AG09309 (cell line): ENCODE data around the gene CHRM2.

ENCODE experiments used
- DNase-seq: peaks from one replicate; pipeline ENCODE4 v3.0.0-alpha.2; 2010; ENCODE audit warnings: low read depth
- H3K4me3 ChIP-seq: 2 replicates; pipeline ENCODE4 v1.5.1; 2011; ENCODE audit warnings: mild to moderate bottlenecking, low read depth, low read length, moderate library complexity; ENCODE audit not compliant: control insufficient read depth
- TF ChIP-seq, protein P1 (sequence below): IDR thresholded peaks from 2 replicates; pipeline ENCODE4 v1.5.1; 2011; ENCODE audit warnings: mild to moderate bottlenecking, low read depth, low read length, inconsistent platforms; ENCODE audit not compliant: insufficient read depth, control insufficient read depth; ENCODE audit errors: missing control alignments

Gene CHRM2

GRCh38 chr7:137045573-137045972 is 177.1 kb downstream of the CHRM2 start:
- no peak overlapping the region for H3K4me3 ChIP-seq
- no peak for DNase-seq
- TF ChIP-seq, protein P1, sequence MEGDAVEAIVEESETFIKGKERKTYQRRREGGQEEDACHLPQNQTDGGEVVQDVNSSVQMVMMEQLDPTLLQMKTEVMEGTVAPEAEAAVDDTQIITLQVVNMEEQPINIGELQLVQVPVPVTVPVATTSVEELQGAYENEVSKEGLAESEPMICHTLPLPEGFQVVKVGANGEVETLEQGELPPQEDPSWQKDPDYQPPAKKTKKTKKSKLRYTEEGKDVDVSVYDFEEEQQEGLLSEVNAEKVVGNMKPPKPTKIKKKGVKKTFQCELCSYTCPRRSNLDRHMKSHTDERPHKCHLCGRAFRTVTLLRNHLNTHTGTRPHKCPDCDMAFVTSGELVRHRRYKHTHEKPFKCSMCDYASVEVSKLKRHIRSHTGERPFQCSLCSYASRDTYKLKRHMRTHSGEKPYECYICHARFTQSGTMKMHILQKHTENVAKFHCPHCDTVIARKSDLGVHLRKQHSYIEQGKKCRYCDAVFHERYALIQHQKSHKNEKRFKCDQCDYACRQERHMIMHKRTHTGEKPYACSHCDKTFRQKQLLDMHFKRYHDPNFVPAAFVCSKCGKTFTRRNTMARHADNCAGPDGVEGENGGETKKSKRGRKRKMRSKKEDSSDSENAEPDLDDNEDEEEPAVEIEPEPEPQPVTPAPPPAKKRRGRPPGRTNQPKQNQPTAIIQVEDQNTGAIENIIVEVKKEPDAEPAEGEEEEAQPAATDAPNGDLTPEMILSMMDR, result no peak

DNA sequence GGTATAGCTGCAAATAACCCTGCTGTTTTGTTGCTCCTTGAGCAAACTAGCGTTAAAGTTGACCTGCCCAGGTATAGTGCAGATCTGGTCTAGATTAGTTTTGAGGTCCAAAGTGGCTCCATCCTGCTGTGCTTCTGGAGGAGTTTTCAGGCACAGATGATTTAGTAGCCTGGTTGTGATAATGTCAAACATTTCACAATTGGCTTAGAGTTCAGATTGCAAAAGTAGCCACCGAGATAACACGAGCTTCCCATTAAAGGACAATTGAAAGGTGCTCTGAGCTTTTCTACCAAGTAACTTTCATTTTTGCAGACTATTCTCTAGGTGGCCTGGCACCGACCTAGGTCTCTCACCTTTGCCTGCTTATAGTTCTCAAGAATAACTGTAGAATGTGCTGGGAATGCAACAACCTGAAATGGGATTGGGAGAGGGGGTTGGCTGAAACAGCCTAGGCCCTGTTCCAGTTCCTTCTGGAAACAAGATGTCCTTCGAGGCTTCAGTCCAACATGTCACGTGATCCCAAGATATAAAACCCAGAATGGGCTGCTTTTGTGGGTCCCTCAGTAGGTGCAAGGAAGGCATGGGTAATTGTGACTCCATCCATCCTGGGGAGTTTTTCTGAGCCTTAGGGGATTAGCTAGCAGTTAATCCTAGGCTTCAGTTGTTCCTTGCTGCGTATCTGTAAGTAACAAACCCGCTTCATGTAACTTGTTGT is 201.0 kb downstream of the CHRM2 start:
- no peak for DNase-seq
- H3K4me3 ChIP-seq, result no peak overlapping the region
- TF ChIP-seq, protein P1, result no peak
